ENCODE measurements around the gene LRRK2.

LRRK2 gene

GRCh38 chr12:40376533-40377267, 151.9 kb downstream of the LRRK2 start:
- TF ChIP-seq FOXP2 (optimal IDR thresholded peaks at IDR 0.05; ENCODE audit: borderline replicate concordance, extremely low read depth, extremely low read length, insufficient read depth) (no peak), SIN3A (IDR thresholded peaks at IDR 0.05; ENCODE audit: borderline replicate concordance, insufficient read depth, low read length) (no peak), REST (IDR thresholded peaks at IDR 0.05; ENCODE audit: insufficient read depth in 1 of 2, low read depth in 2 of 2, low read length in 2 of 2) (no peak), POLR2AphosphoS5 (IDR thresholded peaks at IDR 0.05; ENCODE audit: low read depth, low read length) (no peak), TAF1 (IDR thresholded peaks at IDR 0.05; ENCODE audit: borderline replicate concordance, insufficient read depth, low read length) (no peak)

GRCh38 chr12:40378691-40379090, 153.9 kb downstream of the LRRK2 start:
- TF ChIP-seq REST (IDR thresholded peaks at IDR 0.05; ENCODE audit: insufficient read depth in 1 of 2, low read depth in 2 of 2, low read length in 2 of 2) = no peak
- no peak for TF ChIP-seq FOXP2 (optimal IDR thresholded peaks at IDR 0.05; ENCODE audit: borderline replicate concordance, extremely low read depth, extremely low read length, insufficient read depth)
- TF ChIP-seq SIN3A (IDR thresholded peaks at IDR 0.05; ENCODE audit: borderline replicate concordance, insufficient read depth, low read length) = no peak
- TF ChIP-seq POLR2AphosphoS5 (IDR thresholded peaks at IDR 0.05; ENCODE audit: low read depth, low read length) = no peak
- no peak for TF ChIP-seq TAF1 (IDR thresholded peaks at IDR 0.05; ENCODE audit: borderline replicate concordance, insufficient read depth, low read length)

- TF ChIP-seq FOXP2 (optimal IDR thresholded peaks at IDR 0.05; ENCODE audit: borderline replicate concordance, extremely low read depth, extremely low read length, insufficient read depth) (no peak), TAF1 (IDR thresholded peaks at IDR 0.05; ENCODE audit: borderline replicate concordance, insufficient read depth, low read length) (no peak), POLR2AphosphoS5 (IDR thresholded peaks at IDR 0.05; ENCODE audit: low read depth, low read length) (no peak), REST (IDR thresholded peaks at IDR 0.05; ENCODE audit: insufficient read depth in 1 of 2, low read depth in 2 of 2, low read length in 2 of 2) (no peak), SIN3A (IDR thresholded peaks at IDR 0.05; ENCODE audit: borderline replicate concordance, insufficient read depth, low read length) (no peak)
Measured at GRCh38 chr12:40382217-40382616, 157.4 kb downstream of the LRRK2 start.

GRCh38 chr12:40390980-40391379, 166.2 kb downstream of the LRRK2 start:
- TF ChIP-seq TAF1 (IDR thresholded peaks at IDR 0.05; ENCODE audit: borderline replicate concordance, insufficient read depth, low read length) = no peak

GRCh38 chr12:40393026-40393425, 168.2 kb downstream of the LRRK2 start:
- no peak for TF ChIP-seq POLR2AphosphoS5 (IDR thresholded peaks at IDR 0.05; ENCODE audit: low read depth, low read length)
- no peak for TF ChIP-seq FOXP2 (optimal IDR thresholded peaks at IDR 0.05; ENCODE audit: borderline replicate concordance, extremely low read depth, extremely low read length, insufficient read depth)
- TF ChIP-seq TAF1 (IDR thresholded peaks at IDR 0.05; ENCODE audit: borderline replicate concordance, insufficient read depth, low read length) = no peak
- no peak for TF ChIP-seq REST (IDR thresholded peaks at IDR 0.05; ENCODE audit: insufficient read depth in 1 of 2, low read depth in 2 of 2, low read length in 2 of 2)
- TF ChIP-seq SIN3A (IDR thresholded peaks at IDR 0.05; ENCODE audit: borderline replicate concordance, insufficient read depth, low read length) = no peak
